Left lung (tissue), 10 donors: ENCODE results near the gene MS4A18. TPM values are rescaled to one million over a fixed set of nuclear protein-coding genes. Genes with fewer than 3 reads are reported as not detected.

Experiments
- ATAC-seq: fragments of 200-7000 bp; cut with Tn5 transposase; one replicate; pipeline ENCODE4 v1.9.1; 2020; ENCODE audit warnings: moderate library complexity
- DNase-seq, 4 donors: peaks; one replicate each; pipeline ENCODE4 v3.0.0-alpha.2; 2013 to 2020
- H3K27ac ChIP-seq, 2 donors: fragments of 200-600 bp; sonication (generic) in 1 of 2; one replicate each; pipeline versions ENCODE4 v1.5.0 to v1.8.0; 2020 to 2021
- H3K27me3 ChIP-seq, 2 donors: fragments of 200-600 bp; sonication (generic) in 1 of 2; one replicate each; pipeline versions ENCODE4 v1.5.0 to v1.8.0; 2020 to 2021
- H3K36me3 ChIP-seq, 2 donors: fragments of 200-600 bp; sonication (generic) in 1 of 2; one replicate each; pipeline versions ENCODE4 v1.5.0 to v1.8.0; 2020 to 2021
- H3K4me1 ChIP-seq, 2 donors: fragments of 200-600 bp; one replicate each; pipeline ENCODE4 v1.8.0; 2021
- H3K4me3 ChIP-seq, 2 donors: fragments of 200-600 bp; sonication (generic) in 1 of 2; one replicate each; pipeline versions ENCODE4 v1.5.0 to v1.8.0; 2020 to 2021; ENCODE audit warnings: mild to moderate bottlenecking in 1 of 2
- H3K9me3 ChIP-seq, 2 donors: fragments of 200-600 bp; sonication (generic) in 1 of 2; one replicate each; pipeline versions ENCODE4 v1.5.0 to v1.8.0; 2020 to 2021
- intact Hi-C, 2 donors: fragments of 100-400 bp; cut with DNase I; formaldehyde crosslinking; loops; one replicate each; pipeline versions ENCODE4 v1.11.2 to v1.14.2; 2022
- polyA plus RNA-seq, 6 donors: library from polyadenylated mRNA; unstranded; fragments of 120-200 nt; gene quantifications; one replicate each; pipeline ENCODE4 v1.2.1, GENCODE V29; 2013; ENCODE audit not compliant: insufficient read length in 6 of 6
- total RNA-seq, 2 donors: library from RNA; stranded (reverse); fragmentation: NEBNext Ultra II Directional; extraction: Animal tissue kit (Norgen Biotek cat#: 25700); gene quantifications; one replicate each; pipeline ENCODE4 v1.2.1, GENCODE V29; 2021
- TF ChIP-seq, protein P1 (sequence below), 2 donors: fragments of 200-600 bp; sonication (generic) in 1 of 2; IDR thresholded peaks; one replicate each; pipeline versions ENCODE4 v1.5.0 to v1.8.0; 2021; ENCODE audit warnings: antibody characterized with exemption in 2 of 2
- donor health status: DM: no; HTN: yes; CAD: no.
- donor health status: DM: no; HTN: no; CAD: no.

MS4A18 gene
- total and polyA plus RNA-seq, 8 donors, result not detected

DNA sequence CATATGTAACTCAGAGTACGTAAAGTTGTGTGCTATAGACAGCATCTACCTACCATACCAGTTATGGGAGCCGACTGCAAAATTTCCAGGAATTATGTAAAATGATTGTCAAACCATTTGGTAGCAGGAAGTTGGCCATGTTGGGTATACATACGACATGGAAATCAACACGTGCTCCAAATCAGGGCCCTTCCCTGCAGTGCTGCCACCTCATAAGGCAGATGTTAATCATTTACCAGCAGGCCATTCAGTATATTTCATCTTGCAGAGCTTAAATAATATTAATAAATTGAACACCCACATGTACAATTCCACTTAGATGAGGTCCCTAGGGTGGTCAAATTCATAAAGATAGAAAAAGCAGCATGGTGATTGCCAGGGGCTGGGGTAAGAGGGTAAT is 9.8 kb downstream of the MS4A18 start:
- ATAC-seq, result no peak
- TF ChIP-seq, protein P1, sequence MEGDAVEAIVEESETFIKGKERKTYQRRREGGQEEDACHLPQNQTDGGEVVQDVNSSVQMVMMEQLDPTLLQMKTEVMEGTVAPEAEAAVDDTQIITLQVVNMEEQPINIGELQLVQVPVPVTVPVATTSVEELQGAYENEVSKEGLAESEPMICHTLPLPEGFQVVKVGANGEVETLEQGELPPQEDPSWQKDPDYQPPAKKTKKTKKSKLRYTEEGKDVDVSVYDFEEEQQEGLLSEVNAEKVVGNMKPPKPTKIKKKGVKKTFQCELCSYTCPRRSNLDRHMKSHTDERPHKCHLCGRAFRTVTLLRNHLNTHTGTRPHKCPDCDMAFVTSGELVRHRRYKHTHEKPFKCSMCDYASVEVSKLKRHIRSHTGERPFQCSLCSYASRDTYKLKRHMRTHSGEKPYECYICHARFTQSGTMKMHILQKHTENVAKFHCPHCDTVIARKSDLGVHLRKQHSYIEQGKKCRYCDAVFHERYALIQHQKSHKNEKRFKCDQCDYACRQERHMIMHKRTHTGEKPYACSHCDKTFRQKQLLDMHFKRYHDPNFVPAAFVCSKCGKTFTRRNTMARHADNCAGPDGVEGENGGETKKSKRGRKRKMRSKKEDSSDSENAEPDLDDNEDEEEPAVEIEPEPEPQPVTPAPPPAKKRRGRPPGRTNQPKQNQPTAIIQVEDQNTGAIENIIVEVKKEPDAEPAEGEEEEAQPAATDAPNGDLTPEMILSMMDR (IDR thresholded peaks at IDR 0.05), result no peak
- no peak overlapping the region for H3K4me3 ChIP-seq
- H3K36me3 ChIP-seq, result no peaks in the 10 kb centered on the region
- H3K27me3 ChIP-seq, result peaks cover 0 to 5% of the 10 kb centered on the region in 2 donors
- H3K4me1 ChIP-seq, result no peaks in the 10 kb centered on the region
- H3K9me3 ChIP-seq, result no peaks in the 10 kb centered on the region
- H3K27ac ChIP-seq, result no peak overlapping the region
- intact Hi-C loops, result no loop called here
- DNase-seq, result no peak

DNA sequence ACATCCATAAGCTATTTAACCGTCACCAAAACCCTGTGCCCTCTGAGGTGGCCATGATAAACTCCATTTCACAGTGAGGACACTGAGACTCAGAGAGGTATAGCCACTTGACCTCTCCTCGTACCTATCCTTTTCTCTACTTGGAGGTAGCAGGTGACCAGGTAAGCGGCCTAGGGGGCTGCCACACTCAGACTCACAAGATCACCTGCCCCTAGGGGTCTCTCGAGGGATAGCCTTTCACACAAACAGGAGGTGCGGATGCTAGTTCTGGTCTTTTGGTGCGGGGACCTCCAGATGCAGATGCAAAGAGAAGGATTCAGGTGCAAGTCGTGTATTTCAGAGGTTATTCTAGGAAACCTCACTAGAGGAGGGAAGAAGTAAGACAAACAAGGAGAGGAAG is 14.6 kb downstream of the MS4A18 start:
- DNase-seq, result no peak

DNA sequence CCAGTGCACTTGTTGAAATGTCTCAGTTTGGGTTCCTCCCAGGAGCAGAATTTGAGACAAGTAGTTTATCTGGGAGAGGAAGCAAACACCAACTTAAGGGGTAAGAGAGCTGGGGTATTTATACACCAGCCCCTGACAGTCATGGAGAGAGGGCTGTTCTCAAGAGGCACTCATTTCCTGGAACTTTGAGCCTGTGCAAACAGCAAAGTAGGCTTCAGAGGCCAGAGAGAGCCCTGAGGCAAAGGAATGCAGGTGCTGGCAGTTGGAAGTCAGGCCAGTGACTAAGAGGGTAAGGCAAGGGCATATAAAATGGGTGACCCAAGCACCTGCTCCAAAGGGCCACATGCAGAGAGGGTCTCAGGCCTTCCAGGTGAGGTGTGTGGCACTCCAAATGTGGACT is 16.1 kb downstream of the MS4A18 start:
- no peak overlapping the region for H3K4me3 ChIP-seq
- no peaks in the 10 kb centered on the region for H3K36me3 ChIP-seq
- ATAC-seq, result peak; percentile 83
- intact Hi-C loops, result no loop called here
- H3K27ac ChIP-seq, result no peak overlapping the region
- H3K27me3 ChIP-seq, result no peaks in the 10 kb centered on the region
- peaks cover 0 to 4% of the 10 kb centered on the region in 2 donors for H3K9me3 ChIP-seq
- DNase-seq, result peak in 1 of 4 donors; percentile 43
- no peaks in the 10 kb centered on the region for H3K4me1 ChIP-seq
- TF ChIP-seq, protein P1 (IDR thresholded peaks at IDR 0.05), result no peak

More for the DNA sequence above, 14.6 kb downstream of the MS4A18 start:
- Histone ChIP-seq H3K4me1 (no peaks in the 10 kb centered on the region), H3K27ac (no peak overlapping the region), H3K27me3 (no peaks in the 10 kb centered on the region), H3K36me3 (no peaks in the 10 kb centered on the region), H3K9me3 (peaks cover 0 to 4% of the 10 kb centered on the region in 2 donors), H3K4me3 (no peak overlapping the region)
- TF ChIP-seq, protein P1 (IDR thresholded peaks at IDR 0.05), result no peak
- intact Hi-C loops, result no loop called here
- ATAC-seq, result no peak

DNA sequence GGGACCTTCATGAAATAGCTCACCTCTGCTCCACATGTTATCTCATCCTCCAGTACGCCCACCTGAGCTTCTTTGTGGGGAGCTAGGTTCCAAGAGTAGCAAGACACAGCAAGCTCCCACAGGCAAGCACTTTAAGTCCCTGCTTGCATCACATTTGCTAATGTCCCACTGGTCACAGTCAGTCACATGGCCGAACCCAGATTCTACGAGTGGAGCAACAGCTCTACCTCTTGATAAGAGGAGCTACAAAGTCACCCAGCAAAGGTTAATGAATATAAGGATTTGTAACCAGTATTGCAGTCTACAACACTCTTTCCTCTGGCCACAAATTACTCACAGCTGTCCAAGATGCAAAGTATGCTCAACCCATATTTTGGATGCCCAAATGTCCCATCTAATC is 16.9 kb downstream of the MS4A18 start:
- H3K27me3 ChIP-seq, result no peaks in the 10 kb centered on the region
- TF ChIP-seq, protein P1 (IDR thresholded peaks at IDR 0.05), result no peak
- no peaks in the 10 kb centered on the region for H3K4me1 ChIP-seq
- no peak for ATAC-seq
- intact Hi-C loops, result no loop called here
- no peak overlapping the region for H3K27ac ChIP-seq
- no peaks in the 10 kb centered on the region for H3K36me3 ChIP-seq
- no peak for DNase-seq
- peaks cover 0 to 4% of the 10 kb centered on the region in 2 donors for H3K9me3 ChIP-seq
- no peak overlapping the region for H3K4me3 ChIP-seq

DNA sequence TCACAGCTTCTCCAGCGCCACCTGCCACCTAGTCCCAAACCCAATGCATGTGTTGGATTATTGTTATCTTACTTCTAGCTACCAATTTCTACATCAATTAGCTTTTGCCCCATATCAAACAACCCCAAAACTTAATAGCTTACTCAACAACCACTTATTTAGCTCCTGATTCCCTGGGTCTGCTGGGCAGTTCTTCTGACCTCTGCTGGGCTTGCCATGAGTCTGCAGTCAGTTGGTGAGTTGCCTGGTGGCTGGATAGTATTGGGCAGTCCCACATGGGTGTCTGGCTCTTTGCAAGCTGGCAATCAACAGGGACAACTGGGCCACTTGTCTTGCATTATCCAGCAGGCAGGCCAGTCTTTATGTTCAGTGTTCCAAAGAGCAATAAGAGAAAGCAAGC is 18.5 kb downstream of the MS4A18 start:
- TF ChIP-seq, protein P1 (IDR thresholded peaks at IDR 0.05), result no peak
- DNase-seq (no peak), ATAC-seq (no peak)
- intact Hi-C loops, result no loop called here
- no peaks in the 10 kb centered on the region for H3K4me1 ChIP-seq
- H3K4me3 ChIP-seq, result no peak overlapping the region
- peaks cover 0 to 4% of the 10 kb centered on the region in 2 donors for H3K9me3 ChIP-seq
- no peaks in the 10 kb centered on the region for H3K27me3 ChIP-seq
- no peak overlapping the region for H3K27ac ChIP-seq
- H3K36me3 ChIP-seq, result no peaks in the 10 kb centered on the region
